H1 (cell line): ENCODE results near the gene DOHH. TPM values are rescaled to one million over a fixed set of nuclear protein-coding genes. Genes with fewer than 3 reads are reported as not detected.

ENCODE experiments used
- CTCF ChIA-PET: fragments of 300-600 bp; sonication (Branson Sonifier 250); formaldehyde crosslinking; loops from one replicate; lab custom pipeline; 2021; ENCODE audit not compliant: partially characterized antibody; lab: Charles Lee
- POLR2A ChIA-PET: fragments of 300-600 bp; sonication (Branson Sonifier 250); formaldehyde crosslinking; loops from one replicate; lab custom pipeline; 2021; ENCODE audit warnings: inconsistent platforms; ENCODE audit not compliant: partially characterized antibody; lab: Charles Lee
- DNase-seq, 2 experiments: peaks; one replicate each; pipeline versions ENCODE4 v3.0.0 to v3.0.0-alpha.2; 2010 to 2022; ENCODE audit warnings: low spot score in 2 of 2, low read depth in 1 of 2, mixed read lengths in 1 of 2
- FAIRE-seq: peaks from 2 replicates; lab custom pipeline; 2011; peaks lifted over from hg19 to GRCh38; lab: Jason Lieb, UNC
- H2AFZ ChIP-seq: 2 replicates; pipeline ENCODE4 v1.8.1; 2012; ENCODE audit warnings: low read length, inconsistent platforms
- H2AK5ac ChIP-seq: 2 replicates; pipeline ENCODE4 v1.6.1; 2013; ENCODE audit warnings: low read depth, low read length
- H2BK120ac ChIP-seq: replicated peaks from 2 replicates; pipeline ENCODE3; 2013; ENCODE audit warnings: low read depth, low read length, inconsistent platforms
- H2BK12ac ChIP-seq: 2 replicates; pipeline ENCODE4 v1.6.1; 2013; ENCODE audit warnings: low read depth, low read length
- H2BK15ac ChIP-seq: 2 replicates; pipeline ENCODE4 v1.6.1; 2013; ENCODE audit warnings: low read length
- H2BK20ac ChIP-seq: 2 replicates; pipeline ENCODE4 v1.6.1; 2013; ENCODE audit warnings: low read length
- H2BK5ac ChIP-seq: 2 replicates; pipeline ENCODE4 v1.6.1; 2013; ENCODE audit warnings: low read depth, low read length
- H3K14ac ChIP-seq: 2 replicates; pipeline ENCODE4 v1.6.1; 2013; ENCODE audit warnings: inconsistent platforms; ENCODE audit not compliant: insufficient read length
- H3K18ac ChIP-seq: 2 replicates; pipeline ENCODE4 v1.6.1; 2013; ENCODE audit warnings: low read length; ENCODE audit errors: extremely low read depth
- H3K23ac ChIP-seq: 2 replicates; pipeline ENCODE4 v1.6.1; 2013; ENCODE audit warnings: inconsistent platforms; ENCODE audit not compliant: insufficient read length
- H3K23me2 ChIP-seq: 2 replicates; pipeline ENCODE4 v1.6.1; 2013; ENCODE audit warnings: low read depth, low read length
- H3K27ac ChIP-seq: 2 replicates; pipeline ENCODE4 v1.6.1; 2011; ENCODE audit warnings: low read depth, low read length, inconsistent platforms
- H3K27me3 ChIP-seq, 4 experiments: replicated peaks in 1 of 4; 1 replicate in 1 of 4; 2 replicates in 3 of 4; pipeline versions ENCODE4 v1.6.1 to v1.8.1; 2011 to 2013; ENCODE audit warnings: low read length in 3 of 4, mild to moderate bottlenecking in 3 of 4, inconsistent platforms in 2 of 4, mixed read lengths in 2 of 4, moderate library complexity in 1 of 4; ENCODE audit not compliant: control insufficient read depth in 3 of 4, insufficient read depth in 3 of 4; ENCODE audit errors: extremely low read depth in 1 of 4
- H3K36me3 ChIP-seq, 4 experiments: 2 replicates each; pipeline versions ENCODE4 v1.6.1 to v1.8.1; 2011 to 2013; ENCODE audit warnings: mild to moderate bottlenecking in 4 of 4, low read length in 3 of 4, moderate library complexity in 2 of 4, control low read depth in 1 of 4, inconsistent platforms in 1 of 4; ENCODE audit not compliant: insufficient read depth in 4 of 4, control insufficient read depth in 2 of 4
- H3K4ac ChIP-seq: replicated peaks from 2 replicates; pipeline ENCODE3; 2013; ENCODE audit warnings: low read length, low read depth, mixed read lengths, inconsistent platforms; ENCODE audit not compliant: insufficient read length
- H3K4me1 ChIP-seq, 4 experiments: replicated peaks in 1 of 4; 1 replicate in 1 of 4; 2 replicates in 3 of 4; pipeline versions ENCODE4 v1.6.1 to v1.8.1; 2011 to 2013; ENCODE audit warnings: low read length in 3 of 4, inconsistent platforms in 2 of 4, mixed read lengths in 1 of 4; ENCODE audit not compliant: insufficient read depth in 4 of 4, control insufficient read depth in 3 of 4
- H3K4me2 ChIP-seq, 2 experiments: 2 replicates each; pipeline versions ENCODE4 v1.6.1 to v1.8.1; 2011 to 2013; ENCODE audit warnings: low read depth in 2 of 2, low read length in 2 of 2, control low read depth in 1 of 2, inconsistent platforms in 1 of 2, mild to moderate bottlenecking in 1 of 2; ENCODE audit not compliant: insufficient read depth in 1 of 2
- H3K4me3 ChIP-seq, 4 experiments: fragments of 200-600, 300-600 bp in 1 of 4; sonication (generic), shearing (Covaris generic), sonication (Bioruptor Twin) in 1 of 4; 2 replicates each; pipeline versions ENCODE4 v1.5.1 to v1.8.1; 2011 to 2016; ENCODE audit warnings: low read length in 4 of 4, low read depth in 3 of 4, control low read depth in 2 of 4, inconsistent platforms in 2 of 4, mild to moderate bottlenecking in 2 of 4, mixed read lengths in 1 of 4, moderate library complexity in 1 of 4; ENCODE audit not compliant: insufficient read depth in 2 of 4; ENCODE audit errors: extremely low read depth in 1 of 4
- H3K56ac ChIP-seq: replicated peaks from 2 replicates; pipeline ENCODE3; 2013; ENCODE audit warnings: low read depth, mild to moderate bottlenecking, mixed read lengths, low read length, inconsistent platforms; ENCODE audit not compliant: insufficient read length
- H3K79me1 ChIP-seq: 2 replicates; pipeline ENCODE4 v1.6.1; 2013; ENCODE audit warnings: low read depth, low read length, control low read depth
- H3K79me2 ChIP-seq, 2 experiments: 2 replicates each; pipeline versions ENCODE4 v1.6.1 to v1.8.1; 2012 to 2013; ENCODE audit warnings: low read length in 2 of 2, mild to moderate bottlenecking in 2 of 2, inconsistent platforms in 1 of 2; ENCODE audit not compliant: insufficient read depth in 2 of 2, control insufficient read depth in 1 of 2
- H3K9ac ChIP-seq, 4 experiments: replicated peaks in 1 of 4; 1 replicate in 1 of 4; 2 replicates in 3 of 4; pipeline versions ENCODE4 v1.6.1 to v1.8.1; 2011 to 2013; ENCODE audit warnings: low read depth in 3 of 4, low read length in 3 of 4, control low read depth in 2 of 4, mild to moderate bottlenecking in 2 of 4, moderate library complexity in 2 of 4, inconsistent platforms in 1 of 4; ENCODE audit errors: extremely low read depth in 1 of 4
- H3K9me3 ChIP-seq, 2 experiments: 2 replicates each; pipeline versions ENCODE4 v1.6.1 to v1.8.1; 2012 to 2013; ENCODE audit warnings: mild to moderate bottlenecking in 2 of 2, moderate library complexity in 2 of 2, control low read depth in 1 of 2, inconsistent platforms in 1 of 2, low read depth in 1 of 2, low read length in 1 of 2, mixed read lengths in 1 of 2; ENCODE audit not compliant: insufficient read depth in 2 of 2
- H4K20me1 ChIP-seq, 2 experiments: replicated peaks in 1 of 2; 2 replicates each; pipeline versions ENCODE3 to v1.8.1; 2011 to 2013; ENCODE audit warnings: inconsistent platforms in 2 of 2, low read length in 2 of 2, mild to moderate bottlenecking in 1 of 2; ENCODE audit not compliant: insufficient read depth in 2 of 2, control insufficient read depth in 1 of 2
- H4K5ac ChIP-seq: 2 replicates; pipeline ENCODE4 v1.6.1; 2013; ENCODE audit warnings: low read length, low read depth, mixed read lengths, inconsistent platforms; ENCODE audit not compliant: insufficient read length
- H4K8ac ChIP-seq: 2 replicates; pipeline ENCODE4 v1.8.0; 2013; ENCODE audit warnings: mild to moderate bottlenecking, moderate library complexity, low read length, inconsistent platforms; ENCODE audit not compliant: insufficient read depth; ENCODE audit errors: extremely low read depth
- H4K91ac ChIP-seq: replicated peaks from 2 replicates; pipeline ENCODE3; 2013; ENCODE audit warnings: low read length, mixed read lengths, inconsistent platforms; ENCODE audit not compliant: insufficient read length
- BCL11A ChIP-seq, 2 experiments: IDR thresholded peaks; one replicate each; pipeline ENCODE4 v1.6.1; 2011; ENCODE audit warnings: low read depth in 2 of 2, low read length in 2 of 2, mild to moderate bottlenecking in 2 of 2
- CEBPB ChIP-seq: IDR thresholded peaks from 2 replicates; pipeline ENCODE4 v1.6.1; 2012; ENCODE audit warnings: low read depth, low read length
- CHD1 ChIP-seq: IDR thresholded peaks from 2 replicates; pipeline ENCODE4 v1.6.1; 2012; ENCODE audit warnings: low read depth, low read length, improper control_type of control experiment
- WGBS, 2 experiments: shearing (Covaris generic) in 1 of 2; methylation state at CpG; one replicate each; pipeline versions ENCODE4 v1.1.6 to v1.1.7; 2013 to 2015; ENCODE audit warnings: low lambda C conversion rate in 2 of 2, mixed read lengths in 2 of 2, inconsistent platforms in 1 of 2, low coverage in 1 of 2, missing lambda C conversion rate in 1 of 2; ENCODE audit not compliant: insufficient replicate concordance in 2 of 2, insufficient coverage in 1 of 2, insufficient read length in 1 of 2; ENCODE audit errors: extremely low coverage in 1 of 2, missing lambda C conversion rate in 1 of 2; 5-methylcytosine and 5-hydroxymethylcytosine counted together
- polyA plus RNA-seq, 7 experiments: library from polyadenylated mRNA; depleted of rRNA in 3 of 7; stranded (reverse) in 5 of 7; unstranded in 2 of 7; fragments of >200 nt in 5 of 7; fragments of 200-250 nt in 2 of 7; gene quantifications; 1 replicate in 5 of 7; 2 replicates in 1 of 7; 4 replicates in 1 of 7; pipeline versions ENCODE4 v1.2.1 to v1.2.3, GENCODE V29; 2011 to 2013; ENCODE audit warnings: missing spikeins in 2 of 7, mixed read lengths in 2 of 7
- total RNA-seq: library from RNA; stranded (reverse); fragmentation: NEBNext Ultra II Directional; extraction: Animal tissue kit (Norgen Biotek cat#: 25700); gene quantifications from 2 replicates; pipeline ENCODE4 v1.2.1, GENCODE V29; 2021

Gene DOHH
- total and polyA plus RNA-seq, 2 of the 8 experiments (the other 6 are each of a cell fraction or from before 2014, with no cell fraction given): 7.3 to 17.7 TPM

- Histone ChIP-seq H3K27ac (no peak overlapping the region), H2BK120ac (no peak overlapping the region), H3K9me3 (no peaks in the 10 kb centered on the region), H2AFZ (no peak overlapping the region), H2BK15ac (no peak overlapping the region), H4K91ac (no peak overlapping the region), H2BK20ac (no peak overlapping the region), H2BK5ac (no peak overlapping the region), H3K56ac (no peak overlapping the region), H3K14ac (no peak overlapping the region), H3K4me1 (peaks cover 0 to 2% (median 0%) of the 10 kb centered on the region in 4 experiments; a peak in 2 of 7 replicates), H3K9ac (no peak overlapping the region), H3K23me2 (peaks cover 23% of the 10 kb centered on the region; the same call in 1 of the 2 replicates), H4K8ac (no peak overlapping the region), H2AK5ac (no peak overlapping the region), H3K4me3 (no peak overlapping the region), H2BK12ac (no peak overlapping the region), H3K4ac (no peak overlapping the region), H3K4me2 (no peak overlapping the region), H3K36me3 (no peaks in the 10 kb centered on the region), H4K5ac (no peak overlapping the region), H3K23ac (no peak overlapping the region), H4K20me1 (peaks cover 0 to 10% of the 10 kb centered on the region in 2 experiments), H3K27me3 (peaks cover 0 to 19% (median 9%) of the 10 kb centered on the region in 4 experiments; a peak in 6 of 7 replicates), H3K79me2 (no peaks in the 10 kb centered on the region), H3K18ac (no peak overlapping the region), H3K79me1 (no peaks in the 10 kb centered on the region)
- ChIA-PET POLR2A (no interaction called here), CTCF (interaction anchor here (1.0 to 6.8 kb wide), 8 partner anchors 9 to 148 kb away, joined by 3 to 97 read pairs (median 14); partner anchors contain the start of genes MFSD12, SMIM24 and SMIM44)
- DNase-seq (no peak), FAIRE-seq (no peak)
- TF ChIP-seq CEBPB (no peak), CHD1 (no peak), BCL11A (IDR thresholded peaks at IDR 0.05; ENCODE audit: low read depth in 2 of 2, low read length in 2 of 2) (no peak)
- WGBS, 2 experiments: 82% methylated on average over 8 of the region's 8 CpGs; no CpG with 5 or more reads in 1 of the 2 experiments
These were observed 26.5 kb downstream of the DOHH start for GRCh38 chr19:3474010-3474409.
